Large intestine (tissue), 3 donors: ENCODE data around the gene PSMG4. TPM values are rescaled to one million over a fixed set of nuclear protein-coding genes. Genes with fewer than 3 reads are reported as not detected.

Source experiments
- DNase-seq, 2 donors: peaks; one replicate each; pipeline versions ENCODE4 v3.0.0 to v3.0.0-alpha.2; 2013
- H3K27ac ChIP-seq: one replicate; pipeline ENCODE4 v1.5.1; 2013; ENCODE audit warnings: low read length
- H3K27me3 ChIP-seq: 2 replicates; pipeline ENCODE4 v1.6.1; 2013; ENCODE audit warnings: low read length; ENCODE audit not compliant: control insufficient read depth, insufficient read depth
- H3K36me3 ChIP-seq: 2 replicates; pipeline ENCODE4 v1.6.1; 2013; ENCODE audit warnings: low read length; ENCODE audit not compliant: control insufficient read depth, insufficient read depth
- H3K4me1 ChIP-seq: one replicate; pipeline ENCODE4 v1.6.1; 2013; ENCODE audit warnings: low read length; ENCODE audit not compliant: control insufficient read depth, insufficient read depth
- H3K4me3 ChIP-seq: one replicate; pipeline ENCODE4 v1.5.1; 2013; ENCODE audit warnings: low read length
- H3K9me3 ChIP-seq: one replicate; pipeline ENCODE4 v1.6.1; 2013; ENCODE audit warnings: mild to moderate bottlenecking, low read depth, low read length, moderate library complexity; ENCODE audit not compliant: control insufficient read depth
- WGBS: methylation state at CpG from one replicate; pipeline ENCODE4 v1.1.5; 2013; ENCODE audit warnings: low lambda C conversion rate; ENCODE audit not compliant: insufficient coverage; 5-methylcytosine and 5-hydroxymethylcytosine counted together
- polyA plus RNA-seq: library from polyadenylated mRNA; unstranded; fragments of 120-200 nt; gene quantifications from one replicate; pipeline ENCODE4 v1.2.1, GENCODE V29; 2013

PSMG4 gene
- polyA plus RNA-seq, 1 donor, result 25.2 TPM

GRCh38 chr6:3314621-3315467 is 56.1 kb downstream of the PSMG4 start:
- no peaks in the 10 kb centered on the region for H3K9me3 ChIP-seq
- no peaks in the 10 kb centered on the region for H3K4me1 ChIP-seq
- DNase-seq, result no peak
- H3K27ac ChIP-seq, result no peak overlapping the region
- WGBS, result 90% methylated on average over 8 of the region's 20 CpGs
- H3K27me3 ChIP-seq, result no peaks in the 10 kb centered on the region
- H3K36me3 ChIP-seq, result peaks cover 14% of the 10 kb centered on the region
- no peak overlapping the region for H3K4me3 ChIP-seq

DNA sequence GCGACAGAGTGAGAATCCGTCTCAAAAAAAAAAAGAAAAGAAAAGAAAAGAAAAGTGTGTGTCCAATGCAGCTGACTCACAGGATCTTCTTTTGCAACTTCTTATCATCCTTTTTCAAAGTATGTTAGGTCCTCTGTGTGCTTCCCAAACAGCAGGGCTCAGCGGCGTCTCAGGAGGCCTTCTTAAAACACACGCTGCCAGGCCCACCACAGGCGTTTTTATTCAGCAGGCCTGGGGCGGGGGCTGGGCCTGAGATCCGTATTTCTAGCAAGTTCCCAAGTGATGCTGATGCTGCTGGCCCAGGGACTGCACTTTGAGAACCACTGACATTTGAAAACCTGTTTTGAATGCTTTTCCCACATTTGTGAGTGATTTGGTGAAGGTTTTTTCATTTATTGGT is 57.1 kb downstream of the PSMG4 start:
- no peaks in the 10 kb centered on the region for H3K4me1 ChIP-seq
- no peaks in the 10 kb centered on the region for H3K9me3 ChIP-seq
- DNase-seq, result no peak
- no peak overlapping the region for H3K4me3 ChIP-seq
- H3K36me3 ChIP-seq, result peaks cover 21% of the 10 kb centered on the region
- no peaks in the 10 kb centered on the region for H3K27me3 ChIP-seq
- no peak overlapping the region for H3K27ac ChIP-seq
- WGBS, result no CpG with 5 or more reads among the region's 8 CpGs

DNA sequence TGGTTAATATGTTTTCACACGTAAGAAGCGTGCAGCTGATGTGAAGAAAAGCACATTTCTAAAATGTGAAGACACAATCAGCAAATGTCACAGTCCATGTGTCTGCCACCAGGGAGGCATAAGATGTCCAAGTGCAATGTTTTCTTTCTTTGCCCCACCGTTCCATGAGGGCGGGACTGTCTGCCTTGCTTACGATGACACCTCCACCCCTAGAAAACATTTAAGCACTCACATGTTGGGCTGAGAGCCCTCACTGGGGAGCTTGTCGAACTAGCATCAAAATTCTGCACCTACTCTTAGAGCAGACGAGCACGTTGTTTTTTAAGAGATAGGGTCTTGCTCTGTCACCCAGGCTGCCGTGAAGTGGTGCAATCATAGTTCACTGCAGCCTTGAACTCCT is 57.6 kb downstream of the PSMG4 start:
- no peaks in the 10 kb centered on the region for H3K9me3 ChIP-seq
- H3K36me3 ChIP-seq, result peaks cover 24% of the 10 kb centered on the region
- no peak overlapping the region for H3K27ac ChIP-seq
- H3K4me3 ChIP-seq, result no peak overlapping the region
- no peaks in the 10 kb centered on the region for H3K4me1 ChIP-seq
- DNase-seq, result no peak
- H3K27me3 ChIP-seq, result no peaks in the 10 kb centered on the region
- WGBS, result 100% methylated on average over 1 of the region's 9 CpGs

DNA sequence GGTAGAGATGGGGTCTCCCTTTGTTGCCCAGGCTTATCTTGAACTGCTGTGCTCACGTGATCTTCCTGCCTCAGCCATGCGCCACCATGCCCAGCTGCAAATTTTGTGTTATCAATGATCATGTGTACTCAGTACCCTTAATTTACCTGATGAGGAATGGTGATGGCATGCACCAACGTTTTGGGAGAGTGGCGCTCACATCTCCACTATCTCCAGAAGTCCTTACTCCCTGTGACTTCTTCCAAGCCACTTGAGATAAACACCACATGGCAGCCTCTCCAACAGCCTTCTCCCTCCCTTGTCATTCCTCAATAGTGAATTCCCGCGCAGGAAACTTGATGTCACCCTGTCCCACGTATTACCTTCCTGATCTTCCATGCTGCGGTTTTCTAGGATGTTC is 58.1 kb downstream of the PSMG4 start:
- no peaks in the 10 kb centered on the region for H3K27me3 ChIP-seq
- no peak overlapping the region for H3K27ac ChIP-seq
- no peaks in the 10 kb centered on the region for H3K9me3 ChIP-seq
- H3K4me1 ChIP-seq, result no peaks in the 10 kb centered on the region
- DNase-seq, result no peak
- no CpG with 5 or more reads among the region's 8 CpGs for WGBS
- H3K36me3 ChIP-seq, result peaks cover 28% of the 10 kb centered on the region
- H3K4me3 ChIP-seq, result no peak overlapping the region

Other genes starting within 250 kb of the PSMG4 start
- gene RIPK1, start 190.5 kb upstream of the PSMG4 start, polyA plus RNA-seq, result 32.2 TPM
- gene BPHL, start 140.2 kb upstream of the PSMG4 start, polyA plus RNA-seq, result 77.9 TPM
- gene TUBB2A, start 101.4 kb upstream of the PSMG4 start, polyA plus RNA-seq, result 103 TPM
- gene TUBB2B, start 31.3 kb upstream of the PSMG4 start, polyA plus RNA-seq, result 54.3 TPM
- 34.7 TPM for gene SLC22A23, start 198.1 kb downstream of the PSMG4 start, polyA plus RNA-seq